Tibial nerve (tissue), 3 donors: ENCODE results near the gene SLC44A4.
A peak's percentile ranks its signal among the peaks of the same experiment; 100 is the strongest.
"Not testable (repeated sequence)": the region's sequence is repeated elsewhere in the genome, so short reads cannot be mapped to it uniquely, and the experiment has no call there.

ENCODE experiments used
- POLR2A ChIP-seq, 2 donors: fragments of 450-650 bp; IDR thresholded peaks; one replicate each; pipeline ENCODE4 v1.6.1; 2017; ENCODE audit warnings: antibody characterized with exemption in 2 of 2, mild to moderate bottlenecking in 2 of 2, moderate library complexity in 2 of 2
- TF ChIP-seq, protein P1 (sequence below), 5 experiments: fragments of 200-600 bp in 3 of 5; fragments of 450-650 bp in 2 of 5; sonication (generic) in 3 of 5; IDR thresholded peaks; one replicate each; pipeline ENCODE4 v1.5.1; 2016 to 2019; ENCODE audit warnings: antibody characterized with exemption in 5 of 5, mild to moderate bottlenecking in 3 of 5, moderate library complexity in 2 of 5

DNA sequence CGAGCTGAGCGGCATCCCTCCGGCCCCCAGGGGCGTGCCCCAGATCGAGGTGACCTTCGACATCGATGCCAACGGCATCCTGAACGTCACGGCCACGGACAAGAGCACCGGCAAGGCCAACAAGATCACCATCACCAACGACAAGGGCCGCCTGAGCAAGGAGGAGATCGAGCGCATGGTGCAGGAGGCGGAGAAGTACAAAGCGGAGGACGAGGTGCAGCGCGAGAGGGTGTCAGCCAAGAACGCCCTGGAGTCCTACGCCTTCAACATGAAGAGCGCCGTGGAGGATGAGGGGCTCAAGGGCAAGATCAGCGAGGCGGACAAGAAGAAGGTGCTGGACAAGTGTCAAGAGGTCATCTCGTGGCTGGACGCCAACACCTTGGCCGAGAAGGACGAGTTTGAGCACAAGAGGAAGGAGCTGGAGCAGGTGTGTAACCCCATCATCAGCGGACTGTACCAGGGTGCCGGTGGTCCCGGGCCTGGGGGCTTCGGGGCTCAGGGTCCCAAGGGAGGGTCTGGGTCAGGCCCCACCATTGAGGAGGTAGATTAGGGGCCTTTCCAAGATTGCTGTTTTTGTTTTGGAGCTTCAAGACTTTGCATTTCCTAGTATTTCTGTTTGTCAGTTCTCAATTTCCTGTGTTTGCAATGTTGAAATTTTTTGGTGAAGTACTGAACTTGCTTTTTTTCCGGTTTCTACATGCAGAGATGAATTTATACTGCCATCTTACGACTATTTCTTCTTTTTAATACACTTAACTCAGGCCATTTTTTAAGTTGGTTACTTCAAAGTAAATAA, 61.5 kb downstream of the SLC44A4 start:
- peak in 1 of 2 donors; percentile 49 for TF ChIP-seq POLR2A (IDR thresholded peaks at IDR 0.05)
- TF ChIP-seq, protein P1, sequence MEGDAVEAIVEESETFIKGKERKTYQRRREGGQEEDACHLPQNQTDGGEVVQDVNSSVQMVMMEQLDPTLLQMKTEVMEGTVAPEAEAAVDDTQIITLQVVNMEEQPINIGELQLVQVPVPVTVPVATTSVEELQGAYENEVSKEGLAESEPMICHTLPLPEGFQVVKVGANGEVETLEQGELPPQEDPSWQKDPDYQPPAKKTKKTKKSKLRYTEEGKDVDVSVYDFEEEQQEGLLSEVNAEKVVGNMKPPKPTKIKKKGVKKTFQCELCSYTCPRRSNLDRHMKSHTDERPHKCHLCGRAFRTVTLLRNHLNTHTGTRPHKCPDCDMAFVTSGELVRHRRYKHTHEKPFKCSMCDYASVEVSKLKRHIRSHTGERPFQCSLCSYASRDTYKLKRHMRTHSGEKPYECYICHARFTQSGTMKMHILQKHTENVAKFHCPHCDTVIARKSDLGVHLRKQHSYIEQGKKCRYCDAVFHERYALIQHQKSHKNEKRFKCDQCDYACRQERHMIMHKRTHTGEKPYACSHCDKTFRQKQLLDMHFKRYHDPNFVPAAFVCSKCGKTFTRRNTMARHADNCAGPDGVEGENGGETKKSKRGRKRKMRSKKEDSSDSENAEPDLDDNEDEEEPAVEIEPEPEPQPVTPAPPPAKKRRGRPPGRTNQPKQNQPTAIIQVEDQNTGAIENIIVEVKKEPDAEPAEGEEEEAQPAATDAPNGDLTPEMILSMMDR (IDR thresholded peaks at IDR 0.05) = not testable (repeated sequence)
